Measurements from ENCODE around the gene AFAP1.

The AFAP1 gene

GRCh38 chr4:7802093-7802726 lies 137.5 kb downstream of the AFAP1 start:
- DNase-seq (ENCODE audit: low spot score), result peak; percentile 75

GRCh38 chr4:7801641-7802040 lies 138.0 kb downstream of the AFAP1 start:
- DNase-seq (ENCODE audit: low spot score), result no peak

DNA sequence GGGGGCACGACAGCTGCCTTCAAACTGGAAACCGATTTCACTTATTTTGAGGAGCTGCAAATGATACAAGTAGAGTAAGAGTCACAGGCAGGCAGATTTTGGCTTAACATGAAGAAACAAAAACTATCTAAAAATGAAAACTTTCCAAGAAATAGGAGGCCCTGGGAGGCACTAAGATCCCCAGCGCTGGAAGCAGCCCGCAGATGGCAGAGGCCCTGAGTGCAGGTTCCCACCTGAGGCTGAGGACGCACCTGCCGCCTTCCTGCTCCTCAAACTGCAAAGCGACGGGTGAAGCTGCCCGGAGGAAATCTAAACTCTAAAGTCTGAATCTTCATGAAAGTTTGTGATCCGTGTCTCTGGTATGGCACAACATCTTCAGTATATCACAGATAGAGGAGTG lies 138.7 kb downstream of the AFAP1 start:
- DNase-seq (ENCODE audit: low spot score), result no peak

DNA sequence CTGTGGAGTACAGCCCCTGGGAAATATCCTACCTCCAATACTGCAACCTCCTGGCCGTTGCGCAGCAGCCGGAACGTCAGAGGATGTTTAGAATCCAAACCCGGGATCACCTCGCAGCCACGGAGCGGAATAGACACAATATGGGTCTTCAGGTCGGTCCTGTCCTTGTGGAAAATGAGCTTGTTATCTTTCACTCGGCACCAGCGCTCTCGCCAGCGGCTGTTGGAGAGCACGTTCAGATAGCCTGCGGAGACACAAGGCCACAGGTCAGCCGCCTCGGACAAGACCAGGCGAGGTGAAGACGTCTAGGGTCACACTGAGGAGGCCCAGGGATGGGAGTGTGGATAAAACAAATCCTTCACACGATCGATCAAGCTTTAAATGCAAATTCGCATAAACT lies 139.3 kb downstream of the AFAP1 start:
- no peak for DNase-seq (ENCODE audit: low spot score)

- no peak for DNase-seq (ENCODE audit: low spot score)
Observed at GRCh38 chr4:7799736-7800135, 139.9 kb downstream of the AFAP1 start.

DNA sequence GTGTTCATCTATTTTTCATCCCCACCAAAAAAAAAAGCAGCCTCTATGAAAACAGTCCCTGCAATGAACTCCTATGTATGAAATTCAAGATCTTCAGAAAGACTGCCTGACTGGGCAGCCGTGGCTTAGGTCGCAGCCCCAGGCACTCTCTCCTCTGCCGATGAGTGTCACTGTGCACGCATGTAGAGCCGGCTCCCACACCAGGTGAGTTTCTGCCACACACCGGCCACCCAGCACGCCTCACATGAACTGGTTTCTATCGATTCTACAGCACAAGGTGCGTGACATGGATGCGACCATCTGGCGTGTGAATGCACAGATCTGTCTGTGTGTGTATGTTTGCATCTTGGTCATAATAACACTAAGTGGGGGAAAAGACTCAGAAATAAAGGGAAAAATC lies 140.4 kb downstream of the AFAP1 start:
- no peak for DNase-seq (ENCODE audit: low spot score)

- DNase-seq (ENCODE audit: low spot score), result no peak
Observed at GRCh38 chr4:7798178-7798995, 141.3 kb downstream of the AFAP1 start.

DNA sequence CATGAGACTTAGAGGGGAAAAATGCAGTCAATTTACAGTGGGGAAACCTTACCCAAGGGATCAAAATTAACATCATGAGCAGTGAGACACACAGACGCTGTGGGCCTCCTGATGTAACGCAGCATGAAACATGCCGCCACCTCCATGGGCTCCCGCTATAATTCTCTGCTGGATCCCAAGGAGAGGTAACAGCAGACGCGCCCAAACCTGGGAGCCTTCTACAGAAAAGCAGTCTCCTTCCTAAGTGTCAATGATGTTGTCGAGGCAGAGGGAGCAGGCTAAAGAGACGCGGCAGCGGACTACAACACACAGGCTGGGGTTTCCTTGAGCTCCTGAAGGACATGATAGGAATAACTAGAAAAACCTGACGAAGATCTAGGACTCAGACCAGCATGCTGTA lies 142.3 kb downstream of the AFAP1 start:
- no peak for DNase-seq (ENCODE audit: low spot score)

- no peak for DNase-seq (ENCODE audit: low spot score)
Observed at GRCh38 chr4:7795983-7796382, 143.7 kb downstream of the AFAP1 start.

GRCh38 chr4:7793186-7793585 lies 146.5 kb downstream of the AFAP1 start:
- DNase-seq (ENCODE audit: low spot score), result no peak

DNA sequence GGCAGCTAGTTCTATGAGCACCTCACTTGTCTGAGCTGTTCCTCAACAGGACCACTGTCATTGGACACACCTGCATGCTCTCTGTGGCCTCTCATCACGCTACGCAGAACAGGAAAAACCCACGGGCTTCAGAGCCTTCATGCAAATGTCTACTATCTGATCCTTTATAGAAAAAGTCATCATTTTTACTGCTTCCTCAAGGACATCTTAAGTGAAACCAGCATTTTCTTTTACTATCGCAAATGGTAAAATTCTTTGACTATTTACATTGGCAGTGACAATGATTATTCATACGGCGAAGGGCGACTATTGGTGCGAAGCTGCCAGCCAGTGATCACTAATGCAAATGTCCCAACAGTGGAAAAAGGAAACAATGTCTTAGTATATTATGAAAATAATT lies 147.0 kb downstream of the AFAP1 start:
- no peak for DNase-seq (ENCODE audit: low spot score)

- no peak for DNase-seq (ENCODE audit: low spot score)
Observed at GRCh38 chr4:7790999-7791398, 148.7 kb downstream of the AFAP1 start.

GRCh38 chr4:7790023-7790422 lies 149.6 kb downstream of the AFAP1 start:
- DNase-seq (ENCODE audit: low spot score), result no peak

- no peak for DNase-seq (ENCODE audit: low spot score)
Observed at GRCh38 chr4:7788694-7789425, 150.8 kb downstream of the AFAP1 start.

GRCh38 chr4:7788193-7788592 lies 151.5 kb downstream of the AFAP1 start:
- no peak for DNase-seq (ENCODE audit: low spot score)

- DNase-seq (ENCODE audit: low spot score), result no peak
Observed at GRCh38 chr4:7787681-7788141, 151.9 kb downstream of the AFAP1 start.

DNA sequence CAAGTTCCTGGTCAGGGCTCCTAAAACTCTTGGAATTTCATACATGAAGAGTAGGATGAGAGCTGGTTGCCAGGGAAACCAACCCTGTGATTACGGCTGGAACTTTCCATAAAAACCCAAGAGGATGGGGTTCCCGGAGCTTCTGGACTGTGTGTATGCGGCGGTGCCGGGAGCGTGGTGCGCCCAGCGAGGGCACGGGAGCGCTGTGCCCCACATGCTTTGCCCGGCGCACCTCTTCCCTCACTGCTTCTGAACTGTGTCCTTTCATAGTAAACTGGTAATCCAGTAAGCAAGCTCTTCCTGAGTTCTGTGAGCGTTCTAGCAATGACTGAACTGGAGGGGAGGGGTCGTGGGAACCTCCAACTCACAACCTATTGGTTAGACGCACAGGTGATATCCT lies 152.6 kb downstream of the AFAP1 start:
- no peak for DNase-seq (ENCODE audit: low spot score)

DNA sequence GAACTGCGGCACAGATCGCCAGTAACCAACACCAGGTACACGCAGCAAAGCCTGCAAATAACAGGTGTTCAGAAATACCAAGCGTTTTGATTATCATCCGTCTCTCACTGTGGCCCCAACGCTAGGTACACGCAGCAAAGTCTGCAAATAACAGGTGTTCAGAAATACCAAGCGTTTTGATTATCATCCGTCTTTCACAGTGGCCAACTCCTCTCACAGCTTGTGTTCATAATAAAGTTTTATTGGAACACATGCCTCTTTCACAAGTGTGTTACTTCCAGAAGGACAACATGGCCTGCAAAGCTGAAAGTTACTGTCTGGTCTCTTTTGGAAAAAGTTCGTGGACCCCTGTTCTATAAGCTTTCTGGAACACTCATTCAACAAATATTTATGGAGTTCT lies 153.1 kb downstream of the AFAP1 start:
- DNase-seq (ENCODE audit: low spot score), result no peak

DNA sequence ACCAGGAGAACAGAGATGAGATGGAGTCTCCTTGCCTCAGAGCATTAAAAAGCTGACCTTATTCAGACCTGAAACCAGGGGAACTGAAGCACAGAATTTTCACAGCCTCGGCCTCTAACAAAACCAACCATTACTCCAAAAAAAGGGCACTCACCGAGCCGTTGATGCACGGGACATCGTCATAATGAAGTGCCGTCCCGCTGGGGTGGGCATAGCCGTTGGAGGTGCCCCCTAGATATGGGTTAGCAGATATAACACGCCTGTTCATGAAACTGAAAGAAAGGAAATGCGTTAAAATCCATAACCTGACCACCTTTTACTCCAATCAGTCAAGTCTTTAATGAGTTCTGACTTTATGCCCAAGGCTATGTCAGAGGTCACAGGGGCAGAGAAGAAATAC lies 153.6 kb downstream of the AFAP1 start:
- DNase-seq (ENCODE audit: low spot score), result no peak

DNA sequence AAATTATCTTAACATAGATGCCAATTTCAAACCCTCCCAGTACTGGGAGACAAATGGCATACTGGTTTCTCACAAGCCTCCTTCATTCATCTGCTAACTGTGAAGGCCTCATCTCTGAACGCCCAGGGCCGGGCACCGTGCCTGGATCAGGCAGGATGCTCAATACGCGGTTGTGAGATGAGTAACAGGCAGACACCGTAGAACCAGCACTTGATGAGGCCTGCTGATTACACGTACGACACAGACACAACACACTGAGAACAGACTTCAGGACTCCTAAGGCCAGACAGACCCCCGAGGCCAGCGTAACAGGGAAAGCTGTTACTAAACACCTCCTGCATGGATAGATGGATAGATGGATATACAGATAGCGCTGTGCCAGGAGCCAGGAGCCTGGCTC lies 154.6 kb downstream of the AFAP1 start:
- no peak for DNase-seq (ENCODE audit: low spot score)

GRCh38 chr4:7784131-7784870 lies 155.4 kb downstream of the AFAP1 start:
- DNase-seq (ENCODE audit: low spot score), result no peak

DNA sequence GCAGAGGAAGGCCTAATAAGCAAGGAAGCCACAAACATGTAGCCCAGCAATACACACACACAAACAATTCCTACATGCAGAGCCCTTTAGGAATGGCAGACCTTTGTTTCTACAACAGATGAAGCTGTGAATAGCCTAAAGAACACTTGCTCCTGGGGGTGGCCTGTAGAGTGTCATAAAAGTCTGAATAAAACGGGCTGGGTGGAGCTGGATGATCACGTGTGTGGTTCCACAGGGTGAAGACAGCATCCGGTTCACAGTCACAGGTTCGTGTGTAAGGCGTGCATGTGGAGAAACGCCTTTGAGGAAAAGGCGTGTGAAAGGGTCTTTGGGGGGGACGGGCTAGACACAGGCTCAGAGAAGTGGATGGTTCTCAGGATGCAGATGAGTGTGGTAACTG lies 156.1 kb downstream of the AFAP1 start:
- DNase-seq (ENCODE audit: low spot score), result no peak

Data from HuH-7 (cell line).